ENCODE results near the gene LRRC23. TPM values are rescaled to one million over a fixed set of nuclear protein-coding genes. Genes with fewer than 3 reads are reported as not detected.

Gene LRRC23
- total RNA-seq, 4 donors from 2014 or later, result 0.29 to 13.5 (median 10.6) TPM

GRCh38 chr12:6957151-6957701, 52.6 kb downstream of the LRRC23 start:
- Histone ChIP-seq H3K36me3 (no peaks in the 10 kb centered on the region), H3K27me3 (no peaks in the 10 kb centered on the region), H3K4me3 (no peak overlapping the region), H3K9me3 (no peaks in the 10 kb centered on the region), H3K27ac (no peak overlapping the region), H3K4me1 (peaks cover 0 to 3% of the 10 kb centered on the region in 2 donors)
- intact Hi-C loops (cut with DNase I; ENCODE audit: low total_unique reads), result no loop called here
- no peak for DNase-seq
- TF ChIP-seq POLR2A (IDR thresholded peaks at IDR 0.05) (no peak), CTCF (IDR thresholded peaks at IDR 0.05) (no peak)

GRCh38 chr12:6957741-6958608, 53.4 kb downstream of the LRRC23 start:
- H3K4me3 ChIP-seq, result no peak overlapping the region
- TF ChIP-seq CTCF (IDR thresholded peaks at IDR 0.05) (no peak), POLR2A (IDR thresholded peaks at IDR 0.05) (no peak)
- peaks cover 0 to 3% of the 10 kb centered on the region in 2 donors for H3K4me1 ChIP-seq
- no peak for DNase-seq
- H3K27ac ChIP-seq, result no peak overlapping the region
- H3K27me3 ChIP-seq, result no peaks in the 10 kb centered on the region
- no peaks in the 10 kb centered on the region for H3K36me3 ChIP-seq
- intact Hi-C loops (cut with DNase I; ENCODE audit: low total_unique reads), result no loop called here
- no peaks in the 10 kb centered on the region for H3K9me3 ChIP-seq

GRCh38 chr12:6958609-6959057, 54.0 kb downstream of the LRRC23 start:
- no peak for DNase-seq
- no peak overlapping the region for H3K27ac ChIP-seq
- H3K4me3 ChIP-seq, result no peak overlapping the region
- H3K4me1 ChIP-seq, result peaks cover 0 to 3% of the 10 kb centered on the region in 2 donors
- intact Hi-C loops (cut with DNase I; ENCODE audit: low total_unique reads), result no loop called here
- H3K27me3 ChIP-seq, result no peaks in the 10 kb centered on the region
- H3K36me3 ChIP-seq, result no peaks in the 10 kb centered on the region
- TF ChIP-seq POLR2A (IDR thresholded peaks at IDR 0.05) (no peak), CTCF (IDR thresholded peaks at IDR 0.05) (no peak)
- H3K9me3 ChIP-seq, result no peaks in the 10 kb centered on the region

DNA sequence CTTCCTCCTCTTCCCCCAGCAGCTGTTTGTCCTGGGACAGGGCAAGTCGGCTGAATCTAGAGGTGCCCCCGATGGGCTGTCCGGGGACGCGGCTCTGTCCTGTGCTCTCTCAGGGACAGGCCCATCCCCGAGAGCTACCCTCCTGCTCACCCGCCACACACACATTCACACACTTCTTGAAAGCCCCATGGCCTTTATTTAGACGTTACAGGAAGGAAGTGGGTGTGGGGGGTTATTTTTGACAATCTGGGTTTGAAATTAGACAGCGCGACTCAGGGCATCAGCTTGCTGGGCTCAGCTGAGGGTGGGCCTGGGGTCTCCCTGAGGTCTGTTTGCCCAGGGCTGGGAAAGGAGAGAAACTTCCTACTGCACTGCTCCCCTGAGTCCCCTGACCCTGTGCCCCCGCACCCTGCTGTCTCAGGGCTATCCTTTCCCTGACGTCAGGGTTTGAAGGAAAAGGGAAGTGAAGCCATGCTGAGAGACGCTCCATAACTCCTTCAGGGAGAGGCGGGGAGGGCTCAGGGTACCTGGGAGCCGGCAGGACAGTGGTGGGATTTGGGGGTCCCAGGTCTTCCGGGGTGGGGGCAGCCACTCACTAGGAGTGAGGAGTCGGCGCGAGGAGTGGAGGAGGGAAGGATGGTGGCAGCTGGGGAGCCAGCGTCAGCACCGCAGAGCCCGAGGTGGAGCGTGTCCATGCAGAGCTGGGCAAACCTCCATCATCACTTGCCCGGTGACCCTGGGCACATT, 54.6 kb downstream of the LRRC23 start:
- Histone ChIP-seq H3K4me1 (peaks cover 0 to 3% of the 10 kb centered on the region in 2 donors), H3K9me3 (no peaks in the 10 kb centered on the region), H3K4me3 (no peak overlapping the region), H3K36me3 (no peaks in the 10 kb centered on the region), H3K27ac (no peak overlapping the region), H3K27me3 (no peaks in the 10 kb centered on the region)
- DNase-seq, result no peak
- TF ChIP-seq POLR2A (IDR thresholded peaks at IDR 0.05), result no peak
- no peak for TF ChIP-seq CTCF (IDR thresholded peaks at IDR 0.05)
- intact Hi-C loops (cut with DNase I; ENCODE audit: low total_unique reads), result no loop called here
